Measurements from ENCODE around the gene ZC3H15. TPM values are rescaled to one million over a fixed set of nuclear protein-coding genes. Genes with fewer than 3 reads are reported as not detected.

ZC3H15 gene
- total and polyA plus RNA-seq, 2 of the 8 experiments (the other 6 are each of a cell fraction or from before 2014, with no cell fraction given) = 32.0 to 80.8 TPM

DNA sequence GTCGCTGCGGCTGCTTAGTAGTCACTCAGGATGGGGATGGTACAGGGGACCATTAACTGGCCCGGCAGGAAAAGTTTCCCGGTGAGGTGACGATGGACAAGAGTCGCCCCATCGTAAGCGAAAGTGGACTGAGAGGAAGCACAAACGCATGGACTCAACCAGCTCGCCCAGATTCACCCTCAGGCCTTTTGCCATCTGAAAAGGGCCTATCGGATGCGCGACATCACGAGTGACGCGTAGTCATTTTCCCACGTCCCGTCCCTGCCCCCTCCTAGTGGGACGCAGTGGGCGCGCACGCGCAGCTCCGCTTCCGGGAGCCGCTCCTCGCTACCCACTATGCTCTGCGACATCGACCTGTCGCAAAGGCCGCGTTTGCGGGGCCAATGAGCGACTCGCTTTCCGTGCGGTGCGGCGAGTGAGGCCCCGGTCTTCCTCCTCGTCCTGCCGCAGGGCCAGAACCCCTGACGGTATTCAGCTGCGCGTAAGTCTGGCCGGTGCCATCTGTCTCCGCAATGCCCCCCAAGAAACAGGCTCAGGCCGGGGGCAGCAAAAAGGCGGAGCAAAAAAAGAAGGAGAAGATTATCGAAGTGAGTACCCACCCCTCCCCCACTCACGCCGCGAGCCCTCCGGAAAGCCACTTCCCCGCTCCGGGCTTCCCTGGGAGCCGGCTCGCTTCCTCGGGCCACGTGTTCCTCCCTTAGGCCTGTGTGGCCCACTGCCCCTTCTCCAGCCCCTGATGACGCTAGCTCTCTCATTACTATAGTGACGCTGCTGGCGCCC lies at the start of gene ZC3H15 (continued):
- TF ChIP-seq, protein P1, sequence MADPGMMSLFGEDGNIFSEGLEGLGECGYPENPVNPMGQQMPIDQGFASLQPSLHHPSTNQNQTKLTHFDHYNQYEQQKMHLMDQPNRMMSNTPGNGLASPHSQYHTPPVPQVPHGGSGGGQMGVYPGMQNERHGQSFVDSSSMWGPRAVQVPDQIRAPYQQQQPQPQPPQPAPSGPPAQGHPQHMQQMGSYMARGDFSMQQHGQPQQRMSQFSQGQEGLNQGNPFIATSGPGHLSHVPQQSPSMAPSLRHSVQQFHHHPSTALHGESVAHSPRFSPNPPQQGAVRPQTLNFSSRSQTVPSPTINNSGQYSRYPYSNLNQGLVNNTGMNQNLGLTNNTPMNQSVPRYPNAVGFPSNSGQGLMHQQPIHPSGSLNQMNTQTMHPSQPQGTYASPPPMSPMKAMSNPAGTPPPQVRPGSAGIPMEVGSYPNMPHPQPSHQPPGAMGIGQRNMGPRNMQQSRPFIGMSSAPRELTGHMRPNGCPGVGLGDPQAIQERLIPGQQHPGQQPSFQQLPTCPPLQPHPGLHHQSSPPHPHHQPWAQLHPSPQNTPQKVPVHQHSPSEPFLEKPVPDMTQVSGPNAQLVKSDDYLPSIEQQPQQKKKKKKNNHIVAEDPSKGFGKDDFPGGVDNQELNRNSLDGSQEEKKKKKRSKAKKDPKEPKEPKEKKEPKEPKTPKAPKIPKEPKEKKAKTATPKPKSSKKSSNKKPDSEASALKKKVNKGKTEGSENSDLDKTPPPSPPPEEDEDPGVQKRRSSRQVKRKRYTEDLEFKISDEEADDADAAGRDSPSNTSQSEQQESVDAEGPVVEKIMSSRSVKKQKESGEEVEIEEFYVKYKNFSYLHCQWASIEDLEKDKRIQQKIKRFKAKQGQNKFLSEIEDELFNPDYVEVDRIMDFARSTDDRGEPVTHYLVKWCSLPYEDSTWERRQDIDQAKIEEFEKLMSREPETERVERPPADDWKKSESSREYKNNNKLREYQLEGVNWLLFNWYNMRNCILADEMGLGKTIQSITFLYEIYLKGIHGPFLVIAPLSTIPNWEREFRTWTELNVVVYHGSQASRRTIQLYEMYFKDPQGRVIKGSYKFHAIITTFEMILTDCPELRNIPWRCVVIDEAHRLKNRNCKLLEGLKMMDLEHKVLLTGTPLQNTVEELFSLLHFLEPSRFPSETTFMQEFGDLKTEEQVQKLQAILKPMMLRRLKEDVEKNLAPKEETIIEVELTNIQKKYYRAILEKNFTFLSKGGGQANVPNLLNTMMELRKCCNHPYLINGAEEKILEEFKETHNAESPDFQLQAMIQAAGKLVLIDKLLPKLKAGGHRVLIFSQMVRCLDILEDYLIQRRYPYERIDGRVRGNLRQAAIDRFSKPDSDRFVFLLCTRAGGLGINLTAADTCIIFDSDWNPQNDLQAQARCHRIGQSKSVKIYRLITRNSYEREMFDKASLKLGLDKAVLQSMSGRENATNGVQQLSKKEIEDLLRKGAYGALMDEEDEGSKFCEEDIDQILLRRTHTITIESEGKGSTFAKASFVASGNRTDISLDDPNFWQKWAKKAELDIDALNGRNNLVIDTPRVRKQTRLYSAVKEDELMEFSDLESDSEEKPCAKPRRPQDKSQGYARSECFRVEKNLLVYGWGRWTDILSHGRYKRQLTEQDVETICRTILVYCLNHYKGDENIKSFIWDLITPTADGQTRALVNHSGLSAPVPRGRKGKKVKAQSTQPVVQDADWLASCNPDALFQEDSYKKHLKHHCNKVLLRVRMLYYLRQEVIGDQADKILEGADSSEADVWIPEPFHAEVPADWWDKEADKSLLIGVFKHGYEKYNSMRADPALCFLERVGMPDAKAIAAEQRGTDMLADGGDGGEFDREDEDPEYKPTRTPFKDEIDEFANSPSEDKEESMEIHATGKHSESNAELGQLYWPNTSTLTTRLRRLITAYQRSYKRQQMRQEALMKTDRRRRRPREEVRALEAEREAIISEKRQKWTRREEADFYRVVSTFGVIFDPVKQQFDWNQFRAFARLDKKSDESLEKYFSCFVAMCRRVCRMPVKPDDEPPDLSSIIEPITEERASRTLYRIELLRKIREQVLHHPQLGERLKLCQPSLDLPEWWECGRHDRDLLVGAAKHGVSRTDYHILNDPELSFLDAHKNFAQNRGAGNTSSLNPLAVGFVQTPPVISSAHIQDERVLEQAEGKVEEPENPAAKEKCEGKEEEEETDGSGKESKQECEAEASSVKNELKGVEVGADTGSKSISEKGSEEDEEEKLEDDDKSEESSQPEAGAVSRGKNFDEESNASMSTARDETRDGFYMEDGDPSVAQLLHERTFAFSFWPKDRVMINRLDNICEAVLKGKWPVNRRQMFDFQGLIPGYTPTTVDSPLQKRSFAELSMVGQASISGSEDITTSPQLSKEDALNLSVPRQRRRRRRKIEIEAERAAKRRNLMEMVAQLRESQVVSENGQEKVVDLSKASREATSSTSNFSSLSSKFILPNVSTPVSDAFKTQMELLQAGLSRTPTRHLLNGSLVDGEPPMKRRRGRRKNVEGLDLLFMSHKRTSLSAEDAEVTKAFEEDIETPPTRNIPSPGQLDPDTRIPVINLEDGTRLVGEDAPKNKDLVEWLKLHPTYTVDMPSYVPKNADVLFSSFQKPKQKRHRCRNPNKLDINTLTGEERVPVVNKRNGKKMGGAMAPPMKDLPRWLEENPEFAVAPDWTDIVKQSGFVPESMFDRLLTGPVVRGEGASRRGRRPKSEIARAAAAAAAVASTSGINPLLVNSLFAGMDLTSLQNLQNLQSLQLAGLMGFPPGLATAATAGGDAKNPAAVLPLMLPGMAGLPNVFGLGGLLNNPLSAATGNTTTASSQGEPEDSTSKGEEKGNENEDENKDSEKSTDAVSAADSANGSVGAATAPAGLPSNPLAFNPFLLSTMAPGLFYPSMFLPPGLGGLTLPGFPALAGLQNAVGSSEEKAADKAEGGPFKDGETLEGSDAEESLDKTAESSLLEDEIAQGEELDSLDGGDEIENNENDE (IDR thresholded peaks at IDR 0.05; ENCODE audit: insufficient replicate concordance, low read length) = no peak
- TF ChIP-seq SIN3A (conservative IDR thresholded peaks at IDR 0.05 in 1 of 2, IDR thresholded peaks at IDR 0.05 in 1 of 2; ENCODE audit: low read depth in 1 of 2, low read length in 2 of 2) (peak in 1 of 2 experiments; percentile 73; a peak in 2 of 4 replicates), TCF12 (IDR thresholded peaks at IDR 0.05; ENCODE audit: low read depth, low read length) (no peak), SP2 (IDR thresholded peaks at IDR 0.05; ENCODE audit: low read length) (no peak), CBX5 (IDR thresholded peaks at IDR 0.05; ENCODE audit: low read depth, low read length) (no peak), GTF2F1 (IDR thresholded peaks at IDR 0.05; ENCODE audit: borderline replicate concordance, low read depth, low read length) (no peak), TEAD4 (IDR thresholded peaks at IDR 0.05; ENCODE audit: low read depth, low read length) (no peak; the same call in 1 of the 2 replicates), RBBP5 (IDR thresholded peaks at IDR 0.05; ENCODE audit: borderline replicate concordance, low read depth, low read length) (peak; percentile 99), FOSL1 (IDR thresholded peaks at IDR 0.05; ENCODE audit: insufficient read depth, low read depth, low read length) (no peak), EGR1 (IDR thresholded peaks at IDR 0.05; ENCODE audit: borderline replicate concordance, low read depth, low read length) (peak; percentile 94; the same call in 1 of the 2 replicates)

All from H1 (cell line).